ENCODE data around the gene SORCS2.

- no peak for TF ChIP-seq EZH2 (IDR thresholded peaks at IDR 0.05; ENCODE audit: borderline replicate concordance, low read depth, low read length, poor library complexity, severe bottlenecking)
- no peak for TF ChIP-seq CTCF (conservative IDR thresholded peaks at IDR 0.05; ENCODE audit: low read depth, low read length)
Observed at GRCh38 chr4:7518871-7519637, 326.7 kb downstream of the SORCS2 start.

All from A673 (cell line).